ENCODE measurements around the gene PLB1. TPM values are rescaled to one million over a fixed set of nuclear protein-coding genes. Genes with fewer than 3 reads are reported as not detected.

The PLB1 gene
- total and polyA plus RNA-seq, 2 donors (not counting 1 experiment from before 2014, with no cell fraction given) = 0.25 to 0.51 TPM

- Histone ChIP-seq H3K4me2 (replicated peaks; ENCODE audit: low read depth, low read length, poor library complexity, severe bottlenecking) (no peak overlapping the region), H3K4me1 (ENCODE audit: control insufficient read depth in 2 of 2, insufficient read depth in 2 of 2, low read length in 2 of 2) (peaks cover 5 to 13% of the 10 kb centered on the region in 2 donors), H4K20me1 (ENCODE audit: control insufficient read depth, insufficient read depth, low read length, poor library complexity, severe bottlenecking) (no peaks in the 10 kb centered on the region), H3K9ac (ENCODE audit: low read length) (no peak overlapping the region), H3K36me3 (replicated peaks in 1 of 2; ENCODE audit: control extremely low read depth in 1 of 2, control insufficient read depth in 1 of 2, extremely low read depth in 1 of 2, insufficient read depth in 2 of 2, low read length in 1 of 2) (no peaks in the 10 kb centered on the region), H3K79me2 (ENCODE audit: control insufficient read depth, insufficient read depth, low read length) (no peaks in the 10 kb centered on the region), H3K27ac (ENCODE audit: low read length in 2 of 2) (no peak overlapping the region), H3K9me3 (ENCODE audit: control extremely low read depth in 1 of 3, control insufficient read depth in 2 of 3, insufficient read depth in 1 of 3, low read length in 2 of 3) (no peaks in the 10 kb centered on the region), H3K4me3 (ENCODE audit: control extremely low read depth in 1 of 5, extremely low read depth in 1 of 5, insufficient read depth in 1 of 5, low read depth in 2 of 5, low read length in 4 of 5) (no peak overlapping the region), H3K27me3 (replicated peaks in 1 of 4; ENCODE audit: control extremely low read depth in 1 of 4, control insufficient read depth in 3 of 4, insufficient read depth in 4 of 4, low read length in 3 of 4) (no peaks in the 10 kb centered on the region), H2AFZ (ENCODE audit: insufficient read depth, low read depth, low read length, poor library complexity, severe bottlenecking) (no peak overlapping the region)
- intact Hi-C loops (cut with micrococcal nuclease) = no loop called here
- Mint-ChIP-seq H3K27me3 (peaks cover 3% of the 10 kb centered on the region), H3K27ac (no peak overlapping the region), H3K4me1 (peaks cover 13% of the 10 kb centered on the region), H3K4me3 (no peak overlapping the region), H3K9me3 (ENCODE audit: insufficient read depth) (no peaks in the 10 kb centered on the region)
- no peak for ATAC-seq (ENCODE audit: low read depth)
- WGBS (ENCODE audit: insufficient coverage) = 95% methylated on average over 9 of the region's 9 CpGs
- TF ChIP-seq EZH2 (IDR thresholded peaks at IDR 0.05; ENCODE audit: borderline replicate concordance, insufficient read depth, low read depth, low read length, poor library complexity, severe bottlenecking) (no peak), CTCF (IDR thresholded peaks at IDR 0.05) (no peak)
- ChIA-PET POLR2A (no interaction called here), CTCF (interaction anchor here (1.8 kb wide), 1 partner anchor 10 kb away, joined by 10 read pairs; no protein-coding TSS in a partner anchor)
- DNase-seq = no peak
Observed at GRCh38 chr2:28604284-28604843, 108.5 kb downstream of the PLB1 start.

GRCh38 chr2:28606986-28607441 lies 111.2 kb downstream of the PLB1 start:
- H3K9me3 ChIP-seq (ENCODE audit: control extremely low read depth in 1 of 3, control insufficient read depth in 2 of 3, insufficient read depth in 1 of 3, low read length in 2 of 3) = no peaks in the 10 kb centered on the region
- no peak for TF ChIP-seq EZH2 (IDR thresholded peaks at IDR 0.05; ENCODE audit: borderline replicate concordance, insufficient read depth, low read depth, low read length, poor library complexity, severe bottlenecking)
- TF ChIP-seq CTCF (IDR thresholded peaks at IDR 0.05) = no peak
- H2AFZ ChIP-seq (ENCODE audit: insufficient read depth, low read depth, low read length, poor library complexity, severe bottlenecking) = no peak overlapping the region
- no peaks in the 10 kb centered on the region for H3K4me1 ChIP-seq (ENCODE audit: control insufficient read depth in 2 of 2, insufficient read depth in 2 of 2, low read length in 2 of 2)
- no peak overlapping the region for H3K9ac ChIP-seq (ENCODE audit: low read length)
- H3K4me3 Mint-ChIP-seq = no peak overlapping the region
- ChIA-PET CTCF (interaction anchor here (1.0 kb wide), 1 partner anchor 13 kb away, joined by 6 read pairs; no protein-coding TSS in a partner anchor), POLR2A (no interaction called here)
- no peaks in the 10 kb centered on the region for H3K9me3 Mint-ChIP-seq (ENCODE audit: insufficient read depth)
- H3K4me3 ChIP-seq (ENCODE audit: control extremely low read depth in 1 of 5, extremely low read depth in 1 of 5, insufficient read depth in 1 of 5, low read depth in 2 of 5, low read length in 4 of 5) = no peak overlapping the region
- peaks cover 3% of the 10 kb centered on the region for H3K27me3 Mint-ChIP-seq
- no peak overlapping the region for H3K27ac ChIP-seq (ENCODE audit: low read length in 2 of 2)
- H3K27ac Mint-ChIP-seq = no peak overlapping the region
- ATAC-seq (ENCODE audit: low read depth) (no peak), DNase-seq (no peak)
- no peaks in the 10 kb centered on the region for H3K36me3 ChIP-seq (replicated peaks in 1 of 2; ENCODE audit: control extremely low read depth in 1 of 2, control insufficient read depth in 1 of 2, extremely low read depth in 1 of 2, insufficient read depth in 2 of 2, low read length in 1 of 2)
- no peak overlapping the region for H3K4me2 ChIP-seq (replicated peaks; ENCODE audit: low read depth, low read length, poor library complexity, severe bottlenecking)
- peaks cover 4% of the 10 kb centered on the region for H3K4me1 Mint-ChIP-seq
- H3K79me2 ChIP-seq (ENCODE audit: control insufficient read depth, insufficient read depth, low read length) = no peaks in the 10 kb centered on the region
- no peaks in the 10 kb centered on the region for H3K27me3 ChIP-seq (replicated peaks in 1 of 4; ENCODE audit: control extremely low read depth in 1 of 4, control insufficient read depth in 3 of 4, insufficient read depth in 4 of 4, low read length in 3 of 4)
- 60% methylated on average over 5 of the region's 5 CpGs for WGBS (ENCODE audit: insufficient coverage)
- no peaks in the 10 kb centered on the region for H4K20me1 ChIP-seq (ENCODE audit: control insufficient read depth, insufficient read depth, low read length, poor library complexity, severe bottlenecking)
- intact Hi-C loops (cut with micrococcal nuclease) = no loop called here
